GM12865 (cell line): ENCODE results near the gene SYNPO2.

Experiments
- DNase-seq: peaks from one replicate; pipeline ENCODE4 v3.0.0; 2010; ENCODE audit warnings: low read depth
- H3K4me3 ChIP-seq: 2 replicates; pipeline ENCODE4 v1.5.1; 2011; ENCODE audit warnings: mild to moderate bottlenecking, low read depth, low read length, control low read depth
- CTCF ChIP-seq: IDR thresholded peaks from 2 replicates; pipeline ENCODE4 v1.5.1; 2011; ENCODE audit warnings: low read length, control low read depth, low read depth, inconsistent platforms; ENCODE audit not compliant: insufficient read depth; ENCODE audit errors: missing control alignments

Gene SYNPO2

DNA sequence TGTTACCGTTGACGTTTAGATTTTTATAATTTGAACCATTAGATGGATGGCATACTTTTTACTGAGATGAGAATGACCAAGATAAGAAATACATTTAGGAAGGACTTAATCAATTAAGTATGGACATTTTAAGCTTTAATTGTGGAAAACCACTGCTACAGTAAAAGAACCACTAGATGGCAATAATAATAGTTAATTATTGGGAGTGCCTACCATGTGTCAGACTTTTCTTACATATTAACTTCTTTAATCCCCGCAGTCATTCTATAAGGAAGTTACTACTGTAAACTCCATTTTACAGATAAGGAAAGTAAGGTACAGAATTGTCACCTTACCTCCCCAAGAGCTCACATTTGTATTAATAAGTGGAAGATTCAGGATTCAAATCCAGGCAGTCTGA lies 198.5 kb downstream of the SYNPO2 start:
- no peak overlapping the region for H3K4me3 ChIP-seq
- TF ChIP-seq CTCF, result no peak
- DNase-seq, result no peak

GRCh38 chr4:119087656-119088055 lies 199.0 kb downstream of the SYNPO2 start:
- DNase-seq, result no peak
- TF ChIP-seq CTCF, result no peak
- no peak overlapping the region for H3K4me3 ChIP-seq

GRCh38 chr4:119093042-119093827 lies 204.6 kb downstream of the SYNPO2 start:
- no peak overlapping the region for H3K4me3 ChIP-seq
- DNase-seq, result no peak
- TF ChIP-seq CTCF, result no peak

- TF ChIP-seq CTCF, result no peak
- no peak overlapping the region for H3K4me3 ChIP-seq
- DNase-seq, result peak; percentile 29
Observed at GRCh38 chr4:119097282-119097900, 208.7 kb downstream of the SYNPO2 start.

DNA sequence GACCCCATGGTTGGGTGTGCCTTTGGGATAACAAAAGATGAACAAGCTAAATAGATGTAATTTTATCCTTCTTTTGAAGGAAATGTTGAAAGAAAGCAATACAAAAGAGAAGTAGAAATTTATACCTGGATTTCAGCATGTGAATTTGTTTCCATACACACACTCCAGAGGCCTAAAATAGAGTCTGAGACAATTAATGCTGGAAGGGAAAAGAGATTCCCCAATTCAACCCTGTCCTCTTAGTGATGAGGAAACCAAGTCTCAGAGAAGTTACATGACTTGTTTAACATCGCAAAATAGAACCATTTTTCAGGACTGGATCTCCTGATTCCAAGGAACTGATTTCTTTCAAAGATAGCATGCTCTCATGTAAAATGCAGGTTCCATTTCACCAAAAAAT lies 209.7 kb downstream of the SYNPO2 start:
- DNase-seq, result no peak
- TF ChIP-seq CTCF, result no peak
- no peak overlapping the region for H3K4me3 ChIP-seq

DNA sequence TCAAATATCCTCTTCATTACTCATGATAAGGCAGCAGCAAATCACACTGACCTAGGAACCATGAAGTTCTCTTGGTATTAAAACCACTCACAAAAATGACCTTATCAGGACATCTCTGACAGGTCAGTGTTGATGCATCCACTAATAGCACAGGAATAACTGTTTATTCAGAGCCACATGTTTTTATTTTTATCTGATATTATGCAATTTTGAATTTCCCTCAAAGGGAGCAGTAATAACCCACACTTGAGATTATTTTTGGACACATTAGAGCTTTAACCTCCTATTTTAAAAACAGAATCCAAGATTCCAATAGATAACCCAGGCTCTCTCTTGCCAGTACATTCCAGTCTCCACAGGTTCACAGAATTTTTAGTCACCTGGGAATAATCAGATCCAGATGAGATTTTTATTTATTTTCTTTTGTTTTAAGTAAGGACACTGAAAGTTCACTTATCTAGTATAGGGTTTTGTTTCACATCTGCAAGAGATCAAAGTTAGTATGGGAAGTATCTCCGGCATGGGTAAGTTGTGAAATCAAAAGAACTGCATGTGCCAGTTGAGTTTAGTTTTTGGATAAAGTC lies 210.7 kb downstream of the SYNPO2 start:
- no peak overlapping the region for H3K4me3 ChIP-seq
- TF ChIP-seq CTCF, result no peak
- no peak for DNase-seq

DNA sequence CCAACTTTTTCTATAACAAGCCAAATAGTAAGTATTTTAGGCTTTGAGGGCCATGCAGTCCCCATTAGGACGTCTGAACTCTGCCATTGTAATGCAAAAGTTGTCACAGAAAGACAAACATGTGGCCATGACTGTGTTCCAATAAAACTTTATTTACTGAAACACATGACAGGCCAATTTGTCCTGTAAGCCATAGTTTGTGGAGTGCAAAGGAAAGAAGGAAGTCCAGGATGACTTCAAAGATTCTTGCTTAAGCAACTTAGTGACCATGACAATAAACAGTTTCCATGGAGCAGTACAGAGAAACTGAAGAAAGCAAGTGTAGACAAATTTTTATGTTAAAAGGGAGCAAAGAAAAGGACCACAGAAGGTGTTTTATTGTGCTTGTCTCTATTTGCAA lies 212.0 kb downstream of the SYNPO2 start:
- DNase-seq, result no peak
- no peak for TF ChIP-seq CTCF

More for the DNA sequence above, 212.0 kb downstream of the SYNPO2 start:
- no peak overlapping the region for H3K4me3 ChIP-seq
